ENCODE data around the gene TPR. TPM values are rescaled to one million over a fixed set of nuclear protein-coding genes. Genes with fewer than 3 reads are reported as not detected.

The TPR gene
- 10 to 100 TPM; 68.1 to 87.0 TPM for total RNA-seq

DNA sequence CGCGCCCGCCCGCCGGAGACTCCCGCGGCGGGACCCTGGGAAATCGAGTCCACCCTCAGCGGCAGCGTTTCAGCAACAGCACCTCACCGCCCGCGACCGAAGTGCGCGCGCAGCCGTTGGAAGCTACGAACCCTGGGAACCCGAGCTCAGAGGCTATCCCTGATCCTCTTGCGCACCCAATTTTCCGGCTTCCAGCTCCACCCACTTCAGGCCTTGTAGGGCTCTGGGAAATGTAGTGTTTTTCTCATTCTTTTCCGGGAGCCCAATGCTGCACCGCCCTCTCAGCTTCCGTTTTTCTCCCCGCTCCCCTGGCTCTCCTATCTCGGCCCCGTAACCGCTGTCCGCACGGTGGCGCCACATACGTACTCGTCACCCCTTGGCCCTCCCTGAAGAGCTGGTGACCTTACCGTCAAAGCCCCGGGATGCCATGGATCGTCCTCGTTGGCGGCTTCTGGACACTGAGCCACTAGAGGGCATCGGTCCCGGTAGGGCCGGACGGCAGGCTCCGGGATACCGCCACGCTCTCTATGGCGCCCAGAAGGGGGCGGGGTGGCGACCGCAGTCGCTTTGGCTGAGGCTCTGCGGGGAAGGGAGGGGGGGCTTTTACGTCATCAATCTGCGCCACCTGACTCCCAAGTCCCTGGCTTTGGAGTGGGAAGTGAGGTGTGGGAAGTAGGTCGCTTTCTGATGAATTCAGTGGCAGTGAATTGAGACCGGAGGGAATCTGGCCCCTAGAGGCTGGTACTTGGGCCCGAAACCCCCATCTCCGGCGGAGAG lies at the start of gene TPR, which contains the start of gene ODR4:
Gene TPR (minus strand): TSS at position 102 of the 777 bp plus-strand sequence. CDS start 225 bp downstream, outside the sequence.
Gene ODR4 (plus strand): TSS at position 687 of the 777 bp plus-strand sequence. CDS start 3,948 bp downstream, outside the sequence.
- Histone ChIP-seq H3K4me3 (peak within 1 kb of the TSS; percentile 88), H3K27me3 (no peaks in the 10 kb centered on the region), H3K27ac (peak within 1 kb of the TSS; percentile 97), H3K9ac (ENCODE audit: low read depth in 2 of 2, low read length in 2 of 2) (peak within 1 kb of the TSS; percentile 72 to 90), H3K4me1 (peaks cover 6% of the 10 kb centered on the region), H3K9me3 (no peaks in the 10 kb centered on the region), H3K36me3 (no peaks in the 10 kb centered on the region)
- TF ChIP-seq, protein P1, sequence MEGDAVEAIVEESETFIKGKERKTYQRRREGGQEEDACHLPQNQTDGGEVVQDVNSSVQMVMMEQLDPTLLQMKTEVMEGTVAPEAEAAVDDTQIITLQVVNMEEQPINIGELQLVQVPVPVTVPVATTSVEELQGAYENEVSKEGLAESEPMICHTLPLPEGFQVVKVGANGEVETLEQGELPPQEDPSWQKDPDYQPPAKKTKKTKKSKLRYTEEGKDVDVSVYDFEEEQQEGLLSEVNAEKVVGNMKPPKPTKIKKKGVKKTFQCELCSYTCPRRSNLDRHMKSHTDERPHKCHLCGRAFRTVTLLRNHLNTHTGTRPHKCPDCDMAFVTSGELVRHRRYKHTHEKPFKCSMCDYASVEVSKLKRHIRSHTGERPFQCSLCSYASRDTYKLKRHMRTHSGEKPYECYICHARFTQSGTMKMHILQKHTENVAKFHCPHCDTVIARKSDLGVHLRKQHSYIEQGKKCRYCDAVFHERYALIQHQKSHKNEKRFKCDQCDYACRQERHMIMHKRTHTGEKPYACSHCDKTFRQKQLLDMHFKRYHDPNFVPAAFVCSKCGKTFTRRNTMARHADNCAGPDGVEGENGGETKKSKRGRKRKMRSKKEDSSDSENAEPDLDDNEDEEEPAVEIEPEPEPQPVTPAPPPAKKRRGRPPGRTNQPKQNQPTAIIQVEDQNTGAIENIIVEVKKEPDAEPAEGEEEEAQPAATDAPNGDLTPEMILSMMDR (IDR thresholded peaks at IDR 0.05): peak; percentile 90
- peak; percentile 98 for DNase-seq
- intact Hi-C loops (cut with DNase I): no loop called here

DNA sequence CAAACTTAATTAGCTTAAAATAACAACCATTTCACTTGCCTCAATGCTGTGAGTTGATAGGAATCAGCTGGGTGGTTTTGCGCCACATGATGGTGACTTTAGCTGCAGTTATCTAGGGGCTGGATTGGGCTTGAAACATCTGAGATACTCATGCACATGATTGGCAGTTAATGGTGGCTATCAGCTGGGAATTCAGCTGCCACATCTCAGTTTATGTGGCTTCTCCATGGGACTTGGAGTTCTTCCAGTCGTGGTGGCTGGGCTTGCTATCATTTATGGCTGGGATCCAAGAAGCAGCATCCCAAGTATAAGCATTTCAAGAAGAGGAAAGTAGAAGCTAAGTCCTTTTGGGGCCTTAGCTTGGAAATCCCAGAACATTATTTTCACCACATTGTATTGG lies 49.5 kb upstream of the TPR start:
- no peaks in the 10 kb centered on the region for H3K36me3 ChIP-seq
- no peak for DNase-seq
- no peak overlapping the region for H3K9ac ChIP-seq (ENCODE audit: low read depth in 2 of 2, low read length in 2 of 2)
- TF ChIP-seq, protein P1 (IDR thresholded peaks at IDR 0.05): no peak
- H3K9me3 ChIP-seq: no peaks in the 10 kb centered on the region
- H3K4me1 ChIP-seq: no peaks in the 10 kb centered on the region
- H3K4me3 ChIP-seq: no peak overlapping the region
- no peak overlapping the region for H3K27ac ChIP-seq
- intact Hi-C loops (cut with DNase I): no loop called here
- no peaks in the 10 kb centered on the region for H3K27me3 ChIP-seq

DNA sequence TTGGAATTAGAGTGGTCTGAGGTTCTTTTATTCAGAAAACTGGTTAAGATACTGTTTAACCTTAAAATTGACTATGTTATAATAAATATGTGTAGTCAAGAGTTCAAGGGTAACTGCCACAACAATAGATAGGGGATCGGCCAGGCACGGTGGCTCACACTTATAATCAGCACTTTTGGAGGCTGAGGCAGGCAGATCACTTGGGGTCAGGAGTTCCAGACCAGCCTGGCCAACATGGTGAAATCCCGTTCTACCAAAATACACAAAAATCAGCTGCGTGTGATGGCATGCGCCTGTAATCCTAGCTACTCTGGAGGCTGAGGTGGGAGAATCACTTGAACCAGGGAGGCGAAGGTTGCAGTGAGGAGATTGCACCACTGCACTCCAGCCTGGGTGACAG lies 46.4 kb upstream of the TPR start:
- intact Hi-C loops (cut with DNase I): no loop called here
- Histone ChIP-seq H3K4me1 (no peaks in the 10 kb centered on the region), H3K27me3 (no peaks in the 10 kb centered on the region), H3K36me3 (no peaks in the 10 kb centered on the region), H3K9ac (ENCODE audit: low read depth in 2 of 2, low read length in 2 of 2) (no peak overlapping the region), H3K9me3 (no peaks in the 10 kb centered on the region), H3K4me3 (no peak overlapping the region), H3K27ac (no peak overlapping the region)
- DNase-seq: no peak
- TF ChIP-seq, protein P1 (IDR thresholded peaks at IDR 0.05): no peak

DNA sequence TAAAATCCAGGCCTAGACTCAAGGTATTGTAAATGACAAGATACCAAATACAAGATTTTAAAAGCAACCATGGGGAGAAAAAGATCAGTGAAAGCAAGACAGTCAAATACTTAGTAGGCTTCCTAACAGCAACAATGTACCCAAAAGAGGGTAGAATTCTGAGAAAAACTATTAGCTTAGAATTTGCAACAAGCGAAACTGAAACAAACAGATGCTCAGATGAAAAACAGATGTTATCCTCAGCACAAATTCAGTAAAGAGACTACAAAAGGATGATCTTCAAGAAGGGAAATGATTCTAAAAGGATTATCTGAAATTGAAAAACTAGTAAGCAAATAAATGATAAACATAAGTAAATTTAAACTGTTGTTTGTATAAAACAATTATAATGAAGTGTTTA lies 45.9 kb upstream of the TPR start:
- DNase-seq: no peak
- Histone ChIP-seq H3K27me3 (no peaks in the 10 kb centered on the region), H3K9ac (ENCODE audit: low read depth in 2 of 2, low read length in 2 of 2) (no peak overlapping the region), H3K4me1 (no peaks in the 10 kb centered on the region), H3K4me3 (no peak overlapping the region), H3K27ac (no peak overlapping the region), H3K9me3 (no peaks in the 10 kb centered on the region), H3K36me3 (no peaks in the 10 kb centered on the region)
- TF ChIP-seq, protein P1 (IDR thresholded peaks at IDR 0.05): no peak
- intact Hi-C loops (cut with DNase I): no loop called here

DNA sequence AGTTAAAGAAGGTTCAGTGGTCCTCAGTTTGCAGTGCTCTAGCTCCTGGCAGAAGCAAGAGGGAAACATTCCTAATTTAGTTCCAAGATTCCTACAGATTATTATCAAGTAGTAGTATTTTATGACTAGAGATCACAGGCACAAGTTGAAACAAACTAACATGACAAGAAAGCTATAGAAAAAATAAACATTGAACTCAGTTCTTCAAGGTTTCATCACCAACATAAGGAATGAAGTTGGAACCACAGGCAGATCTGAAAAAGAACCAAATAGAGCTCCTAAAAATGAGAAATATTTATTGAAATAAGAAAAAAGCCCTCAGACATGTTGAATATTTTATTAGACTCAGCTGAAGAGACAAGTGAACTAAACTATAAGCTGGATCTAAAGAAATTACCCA lies 45.3 kb upstream of the TPR start:
- Histone ChIP-seq H3K9me3 (no peaks in the 10 kb centered on the region), H3K27me3 (no peaks in the 10 kb centered on the region), H3K4me3 (no peak overlapping the region), H3K36me3 (no peaks in the 10 kb centered on the region), H3K4me1 (no peaks in the 10 kb centered on the region), H3K27ac (no peak overlapping the region), H3K9ac (ENCODE audit: low read depth in 2 of 2, low read length in 2 of 2) (no peak overlapping the region)
- intact Hi-C loops (cut with DNase I): no loop called here
- TF ChIP-seq, protein P1 (IDR thresholded peaks at IDR 0.05): no peak
- DNase-seq: no peak

Measured in colonic mucosa (tissue), 4 donors.